ENCODE data around the gene ZNF688.
A peak's percentile ranks its signal among the peaks of the same experiment; 100 is the strongest.
"Not testable (repeated sequence)": the region's sequence is repeated elsewhere in the genome, so short reads cannot be mapped to it uniquely, and the experiment has no call there.

The ZNF688 gene

DNA sequence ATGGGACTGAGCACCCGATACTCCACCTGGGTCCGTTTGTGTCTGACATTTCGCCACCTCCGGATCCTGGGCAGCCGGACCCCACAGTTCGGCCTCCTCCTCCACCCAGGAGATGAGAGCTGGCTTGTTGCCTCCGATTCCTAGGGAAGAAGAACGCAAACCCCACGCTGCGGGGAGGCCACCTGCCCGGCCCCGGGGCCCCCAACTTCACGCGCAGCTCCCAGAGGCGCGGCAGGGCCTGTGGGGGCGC, 13.9 kb downstream of the ZNF688 start:
- DNase-seq: no peak

DNA sequence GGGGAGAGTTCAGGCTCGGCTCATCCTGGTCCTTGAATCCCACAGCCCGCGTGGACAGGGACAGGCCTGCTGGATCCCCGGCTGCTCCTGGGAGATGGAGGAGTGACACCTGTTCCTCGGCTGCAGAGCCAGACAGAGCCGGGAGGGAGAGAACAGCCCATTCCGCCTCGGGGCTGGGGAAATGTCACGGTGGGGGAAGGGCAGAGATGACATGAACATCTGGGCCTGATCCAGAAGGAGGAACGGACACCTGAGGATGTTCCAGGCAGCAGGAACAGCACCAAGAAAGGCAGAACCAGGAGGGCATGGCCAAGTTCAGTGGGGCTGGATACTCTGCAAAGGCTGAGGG, 15.4 kb downstream of the ZNF688 start:
- DNase-seq: no peak

DNA sequence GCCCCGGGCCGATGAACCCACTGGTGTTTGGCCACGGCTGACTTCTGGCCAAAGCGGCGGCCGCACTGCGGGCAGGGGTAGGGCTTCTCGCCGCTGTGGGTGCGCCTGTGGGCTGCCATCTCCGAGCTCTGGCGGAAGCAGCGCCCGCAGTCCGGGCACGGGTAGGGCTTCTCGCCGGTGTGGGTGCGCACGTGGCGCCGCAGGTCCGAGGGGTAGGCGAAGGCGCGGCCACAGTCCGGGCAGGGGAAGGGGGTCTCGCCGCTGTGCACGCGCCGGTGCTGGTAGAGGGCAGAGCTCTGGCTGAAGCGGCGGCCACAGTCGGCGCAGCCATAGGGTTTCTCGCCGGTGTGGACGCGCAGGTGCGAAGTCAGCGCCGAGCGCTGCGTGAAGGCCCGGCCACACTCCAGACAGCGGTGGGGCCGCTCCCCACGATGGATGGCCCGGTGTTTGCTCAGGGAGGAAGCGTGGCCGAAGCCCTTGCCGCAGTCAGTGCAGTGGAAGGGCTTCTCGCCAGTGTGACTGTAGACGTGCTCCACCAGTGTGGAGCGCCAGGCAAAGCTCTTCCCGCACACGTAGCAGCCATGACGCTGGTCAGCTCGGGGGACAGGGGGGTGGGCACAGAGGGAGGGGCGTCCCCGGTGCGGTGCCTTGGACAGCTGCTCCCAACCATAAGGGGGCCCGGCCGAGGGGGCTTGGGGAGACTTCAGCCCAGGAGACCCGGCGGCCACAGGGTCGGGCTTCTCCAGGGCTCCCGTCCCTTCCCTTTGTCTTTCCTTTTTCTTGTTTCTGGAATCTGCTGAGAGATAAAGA, 16.0 kb downstream of the ZNF688 start:
- DNase-seq: no peak

DNA sequence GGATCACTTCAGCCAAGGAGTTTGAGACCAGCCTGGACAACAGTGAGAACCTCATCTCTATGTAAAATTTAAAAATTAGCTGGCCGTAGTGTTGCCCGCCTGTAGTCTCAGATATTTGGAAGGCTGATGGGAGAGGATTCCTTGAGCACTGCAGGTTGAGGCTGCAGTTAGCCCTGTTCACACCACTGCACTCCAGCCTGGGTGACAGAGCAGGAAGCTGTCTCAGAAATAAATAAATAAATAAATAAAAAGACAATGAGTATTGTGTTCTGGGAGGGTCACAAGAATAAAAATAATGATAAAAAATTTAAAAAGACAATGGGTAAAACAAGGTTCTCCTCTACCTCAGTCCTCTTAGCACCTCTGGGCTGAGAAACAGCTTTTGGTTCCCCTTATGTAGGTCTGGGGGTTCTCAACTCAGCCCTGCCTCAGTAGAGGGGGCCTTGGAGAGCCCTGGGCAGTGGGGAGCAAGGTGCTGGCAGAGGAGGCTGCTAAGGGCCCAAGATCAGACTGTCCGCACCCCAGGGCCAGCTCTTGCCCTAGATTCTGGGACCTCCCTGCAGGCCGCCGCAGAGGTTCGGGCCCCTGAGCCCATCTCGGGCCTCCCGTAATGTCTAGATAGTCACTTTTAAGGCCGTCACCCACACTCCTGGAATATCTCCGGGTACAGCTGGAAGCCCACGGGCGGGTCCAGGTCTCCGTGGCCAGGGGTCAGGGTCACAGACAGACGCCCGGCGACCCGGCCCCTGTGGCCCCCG, 16.8 kb downstream of the ZNF688 start:
- no peak for DNase-seq

DNA sequence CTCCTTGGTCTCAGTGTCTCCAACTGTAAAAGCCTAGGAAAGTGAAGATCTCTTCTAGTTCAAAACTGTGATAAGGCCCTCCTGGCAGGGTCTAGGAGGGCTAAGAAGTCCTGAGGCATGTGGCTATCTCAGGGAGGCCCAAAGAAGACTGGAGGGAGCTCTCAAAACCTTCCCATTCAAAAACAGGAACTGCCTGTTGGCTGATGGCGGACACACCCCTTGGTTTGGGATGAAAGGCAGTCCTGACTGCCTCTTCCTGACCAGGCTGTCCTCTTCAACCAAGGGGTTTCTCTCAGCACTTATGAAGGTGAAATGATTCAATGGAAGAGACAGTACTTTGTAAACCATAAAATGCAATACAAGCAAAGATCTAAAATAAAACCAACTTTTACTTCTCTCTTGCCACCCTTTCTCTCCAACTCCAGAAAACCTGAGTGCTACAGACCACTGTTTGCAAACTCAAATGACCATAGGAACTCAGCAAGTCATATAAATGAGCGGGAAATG, 18.1 kb downstream of the ZNF688 start:
- DNase-seq: peak in 3 of 4 experiments; percentile 43 to 61 (median 52)

DNA sequence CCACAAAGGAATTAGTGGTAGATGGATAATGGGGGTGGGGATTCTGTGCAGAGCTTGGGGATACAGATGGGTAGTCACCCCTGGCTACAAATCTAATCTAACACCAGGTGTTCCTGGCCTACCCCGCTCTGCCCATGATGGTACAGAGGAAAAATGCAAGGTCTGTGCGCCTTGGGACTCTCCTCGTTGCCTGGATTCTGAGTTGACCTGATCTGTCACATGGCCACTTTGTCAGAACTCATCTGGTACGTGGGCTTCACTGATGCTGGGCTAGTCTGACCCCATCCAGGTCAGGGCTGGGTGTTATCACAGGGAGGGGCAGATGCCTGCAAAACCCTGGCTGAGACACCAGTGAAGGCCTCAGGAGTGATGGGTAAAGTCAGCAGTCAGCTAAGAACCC, 18.6 kb downstream of the ZNF688 start:
- no peak for DNase-seq

DNA sequence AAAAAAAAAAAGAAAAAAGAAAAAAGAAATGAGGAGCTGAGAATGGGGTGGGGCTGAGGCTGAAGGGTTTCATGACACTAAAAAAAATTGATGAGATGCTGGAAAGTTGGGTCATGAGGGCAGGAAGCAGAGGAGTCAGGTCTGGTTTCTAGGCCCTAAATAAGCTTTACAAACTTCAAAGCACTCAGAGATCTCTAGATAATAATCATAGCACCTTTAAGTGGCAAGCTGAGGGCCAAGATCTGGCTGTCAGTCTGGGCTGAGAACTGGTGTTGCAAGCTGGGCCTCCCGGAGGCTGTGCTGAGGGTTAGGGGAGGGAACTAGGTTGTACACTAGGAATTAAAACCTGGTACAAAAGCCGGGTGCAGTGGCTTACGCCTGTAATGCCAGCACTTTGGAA, 19.7 kb downstream of the ZNF688 start:
- peak in 1 of 4 experiments; percentile 15 for DNase-seq

DNA sequence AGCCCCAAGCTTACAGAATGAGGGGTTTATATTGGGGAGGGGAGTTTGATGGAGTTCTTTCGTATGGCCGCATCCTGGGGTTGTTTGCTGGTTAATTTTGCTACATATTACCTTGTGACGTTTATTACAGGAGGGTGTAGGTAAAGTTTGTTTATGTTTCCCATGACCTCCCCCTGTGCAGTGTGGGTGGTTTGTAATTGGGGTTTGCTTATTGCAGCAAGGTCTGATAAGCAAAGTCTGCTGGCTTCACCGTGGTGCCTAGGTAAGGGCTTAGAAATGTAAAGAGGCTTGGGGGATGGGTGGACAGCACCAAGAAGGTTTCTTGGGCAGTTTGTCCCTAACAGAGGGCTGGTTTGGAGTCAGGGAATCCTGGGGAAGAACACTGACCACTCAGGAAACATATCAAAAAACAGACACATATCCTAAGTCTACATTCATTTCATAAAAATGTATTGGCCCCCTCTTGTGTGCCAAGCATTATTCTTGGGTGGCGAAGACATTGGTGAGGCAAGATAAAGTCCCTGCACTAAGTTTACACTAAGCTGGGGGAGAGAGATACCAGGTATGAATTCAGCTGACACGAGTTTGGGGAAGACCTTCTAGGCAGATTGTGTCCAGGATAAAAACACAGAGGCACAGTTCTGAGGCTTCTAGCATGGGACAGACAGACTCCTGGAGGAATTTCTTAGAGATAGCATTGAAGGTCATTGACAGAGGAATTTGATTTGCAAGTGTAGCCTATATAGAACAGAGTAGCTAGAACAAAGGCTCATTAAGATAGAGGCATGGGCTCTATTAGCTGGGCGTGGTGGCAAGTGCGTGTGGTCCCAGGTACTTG, 22.9 kb downstream of the ZNF688 start:
- no peak for DNase-seq

DNA sequence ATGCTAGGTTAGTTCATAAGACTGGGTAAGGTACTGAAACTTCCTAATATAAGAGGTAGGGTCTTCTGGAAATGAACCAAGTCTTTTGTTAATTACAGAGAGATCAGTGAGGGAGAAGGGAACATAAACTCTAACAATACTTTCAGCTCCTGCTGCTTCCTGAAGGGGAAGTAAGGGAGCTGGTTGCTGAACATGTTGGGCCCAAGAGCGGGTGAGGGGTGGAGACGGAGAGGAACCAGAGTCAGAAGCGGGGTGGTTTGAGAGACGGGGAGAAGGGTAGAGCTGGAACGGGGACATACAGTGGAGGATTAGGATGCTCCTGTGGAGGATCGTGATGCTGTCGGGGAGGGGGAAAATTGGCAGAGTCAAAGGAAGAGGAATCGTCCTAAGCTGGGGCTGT, 25.4 kb downstream of the ZNF688 start:
- DNase-seq: peak; percentile 54 to 79 (median 74)

DNA sequence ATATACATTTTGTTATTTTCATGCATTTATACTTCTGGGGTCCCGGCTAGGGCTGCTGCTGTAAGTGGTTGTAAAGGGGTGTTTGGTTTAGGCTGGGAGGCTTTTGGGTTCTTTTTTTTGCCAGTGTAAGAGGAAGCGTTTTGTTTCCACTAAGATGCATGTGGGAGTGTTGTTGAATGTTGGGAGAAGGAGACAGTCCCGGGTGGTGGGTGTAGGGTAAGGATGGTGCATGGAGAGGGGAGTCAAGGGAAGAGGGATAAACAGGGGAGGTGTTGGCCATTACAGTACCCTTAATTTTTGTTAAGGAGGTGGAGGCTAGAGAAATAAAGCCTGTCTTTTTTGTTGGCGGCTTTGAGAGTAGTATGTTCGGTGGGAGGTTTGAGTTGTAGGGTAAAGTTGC, 28.4 kb downstream of the ZNF688 start:
- DNase-seq: no peak

DNA sequence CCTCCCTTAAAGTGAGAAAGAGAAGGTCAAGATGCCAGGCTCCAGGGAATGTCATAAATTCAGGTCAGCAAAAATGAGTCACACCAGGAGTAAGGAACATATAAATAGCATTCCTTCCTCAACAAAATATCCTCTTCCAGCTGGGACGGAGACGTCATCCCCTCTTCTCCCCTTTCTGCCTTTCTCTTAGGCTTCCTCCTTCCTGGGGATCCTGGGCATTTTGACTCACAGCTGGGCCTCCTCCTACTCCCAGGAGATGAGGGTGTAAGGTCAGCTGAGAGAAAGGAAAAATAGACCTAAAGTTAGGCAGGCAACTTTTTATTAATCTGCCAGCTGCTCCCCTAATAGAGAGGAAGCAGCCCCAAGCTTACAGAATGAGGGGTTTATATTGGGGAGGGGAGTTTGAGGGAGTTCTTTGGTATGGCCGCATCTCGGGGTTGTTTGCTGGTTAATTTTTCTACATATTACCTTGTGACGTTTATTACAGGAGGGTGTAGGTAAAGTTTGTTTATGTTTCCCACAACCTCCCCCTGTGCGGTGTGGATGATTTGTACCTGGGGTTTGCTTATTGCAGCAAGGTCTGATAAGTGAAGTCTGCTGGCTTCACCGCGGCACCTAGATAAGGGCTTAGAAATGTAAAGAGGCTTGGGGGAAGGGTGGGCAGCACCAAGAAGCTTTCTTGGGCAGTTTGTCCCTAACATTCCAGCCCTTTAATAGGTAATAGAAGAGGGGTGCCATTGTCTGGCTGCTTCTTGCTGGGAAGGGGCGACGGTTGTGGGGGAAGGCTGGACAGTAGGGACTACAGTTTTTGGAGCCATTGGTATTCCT, 29.8 kb downstream of the ZNF688 start:
- peak in 3 of 4 experiments; percentile 36 to 54 (median 49) for DNase-seq

DNA sequence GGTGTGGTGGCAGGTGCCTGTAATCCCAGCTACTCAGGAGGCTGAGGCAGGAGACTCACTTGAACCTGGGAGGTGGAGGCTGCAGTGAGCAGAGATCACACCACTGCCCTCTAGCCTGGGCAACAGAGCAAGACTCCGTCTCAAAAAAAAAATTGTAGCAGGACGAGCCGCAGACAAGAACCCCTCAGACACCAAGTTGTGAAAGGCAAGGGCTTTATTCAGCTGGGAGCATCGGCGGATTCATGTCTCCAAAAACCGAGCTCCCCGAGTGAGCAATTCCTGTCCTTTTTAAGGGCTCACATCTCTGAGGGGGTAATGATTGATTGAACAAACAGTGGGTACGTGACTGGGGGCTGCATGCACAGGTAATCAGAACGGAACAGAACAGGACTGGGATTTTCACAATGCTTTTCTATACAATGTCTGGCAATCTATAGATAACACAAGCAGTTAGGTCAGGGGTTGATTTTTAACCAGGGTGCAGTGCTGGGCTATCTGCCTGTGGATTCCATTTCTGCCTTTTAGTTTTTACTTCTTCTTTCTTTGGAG, 30.5 kb downstream of the ZNF688 start:
- not testable (repeated sequence) for DNase-seq

DNA sequence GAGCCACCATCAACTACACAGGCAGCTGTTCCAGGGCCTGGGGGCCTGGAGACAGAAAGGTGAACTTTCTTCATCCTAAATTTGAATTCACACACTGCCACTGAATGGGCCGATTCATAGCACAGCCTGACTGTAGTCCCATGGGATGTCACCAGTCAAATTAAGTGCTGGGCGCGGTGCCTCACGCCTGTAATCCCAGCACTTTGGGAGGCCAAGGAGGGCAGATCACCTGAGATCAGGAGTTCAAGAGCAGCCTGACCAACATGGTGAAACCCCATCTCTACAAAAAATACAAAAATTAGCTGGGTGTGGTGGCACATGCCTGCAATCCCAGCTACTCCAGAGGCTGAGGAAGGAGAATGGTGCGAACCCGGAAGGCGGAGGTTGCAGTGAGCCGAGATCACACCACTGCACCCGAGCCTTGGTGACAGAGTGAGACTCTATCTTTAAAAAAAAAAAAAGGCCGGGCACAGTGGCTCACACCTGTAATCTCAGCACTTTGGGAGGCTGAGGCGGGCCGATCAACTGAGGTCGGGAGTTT, 31.5 kb downstream of the ZNF688 start:
- DNase-seq: not testable (repeated sequence)

DNA sequence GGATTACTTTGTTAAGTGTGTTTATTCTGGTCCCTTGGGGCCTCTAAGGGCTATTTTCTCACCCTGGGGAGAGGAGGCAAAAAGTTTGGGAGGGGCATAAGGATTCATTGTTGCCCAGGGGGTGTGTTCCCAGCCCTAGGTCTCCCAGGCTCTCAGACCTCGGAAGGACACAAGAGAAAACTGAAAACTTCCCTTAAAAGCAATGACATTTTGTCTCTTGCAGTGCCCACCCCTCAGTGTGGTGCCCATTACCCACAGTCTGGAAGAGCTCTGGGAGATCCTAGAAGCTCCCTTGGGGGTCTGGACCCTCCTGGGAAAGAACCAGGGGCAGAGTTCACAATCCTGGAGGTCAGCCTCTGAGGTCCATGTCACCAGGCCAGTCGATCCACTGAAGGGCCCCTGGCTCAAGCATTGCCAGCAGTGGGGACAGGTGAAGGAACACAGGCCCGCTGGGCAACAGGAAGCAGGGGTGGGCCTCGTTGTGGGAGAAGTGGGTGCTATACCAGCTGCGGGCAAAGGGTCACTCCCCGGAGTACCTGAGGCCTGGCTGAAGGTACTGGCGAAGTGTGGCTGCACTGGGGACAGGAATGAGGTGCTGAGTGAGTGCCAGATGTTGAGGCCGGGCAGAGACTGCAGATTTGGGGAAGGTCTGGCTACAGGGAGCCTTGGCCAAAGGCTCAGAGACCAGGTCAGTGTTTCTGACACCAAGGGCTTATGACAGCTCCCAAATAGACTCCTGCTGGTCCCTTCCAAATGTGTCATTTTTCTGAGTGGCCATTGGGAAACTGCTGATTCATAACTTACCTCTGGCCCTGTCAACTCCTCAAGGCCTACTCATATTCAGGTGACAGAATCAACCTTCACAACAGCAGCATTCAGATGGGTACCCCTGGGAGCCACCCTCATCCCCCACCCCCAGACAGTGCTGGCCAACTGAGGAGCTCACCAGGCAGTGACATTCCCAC, 32.2 kb downstream of the ZNF688 start:
- DNase-seq: no peak

DNA sequence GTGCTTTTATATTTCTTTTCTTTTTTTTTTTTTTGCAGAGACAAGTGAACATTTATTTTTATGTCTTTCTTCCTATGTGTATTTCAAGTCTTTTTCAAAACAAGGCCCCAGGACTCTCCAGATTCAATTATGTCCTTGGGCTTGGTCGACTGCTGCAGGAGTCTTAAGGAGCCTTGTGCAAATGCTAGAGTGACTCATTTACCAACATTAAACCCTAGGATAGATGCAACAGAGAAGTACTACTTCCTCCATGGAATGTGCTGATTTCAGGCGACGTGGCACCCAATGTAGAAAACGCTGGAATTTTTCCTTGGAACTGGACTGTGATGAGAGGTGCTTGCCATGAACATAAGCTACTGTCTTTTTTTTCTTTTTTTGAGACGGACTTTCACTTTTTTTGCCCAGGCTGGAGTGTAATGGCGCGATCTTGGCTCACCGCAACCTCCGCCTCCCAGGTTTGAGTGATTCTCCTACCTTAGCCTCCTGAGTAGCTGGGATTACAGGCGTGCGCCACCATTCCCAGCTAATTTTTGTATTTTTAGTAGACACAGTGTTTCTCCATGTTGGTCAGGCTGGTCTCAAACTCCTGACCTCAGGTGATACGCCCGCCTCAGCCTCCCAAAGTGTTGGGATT, 35.0 kb downstream of the ZNF688 start:
- DNase-seq: peak; percentile 32 to 77 (median 66)

DNA sequence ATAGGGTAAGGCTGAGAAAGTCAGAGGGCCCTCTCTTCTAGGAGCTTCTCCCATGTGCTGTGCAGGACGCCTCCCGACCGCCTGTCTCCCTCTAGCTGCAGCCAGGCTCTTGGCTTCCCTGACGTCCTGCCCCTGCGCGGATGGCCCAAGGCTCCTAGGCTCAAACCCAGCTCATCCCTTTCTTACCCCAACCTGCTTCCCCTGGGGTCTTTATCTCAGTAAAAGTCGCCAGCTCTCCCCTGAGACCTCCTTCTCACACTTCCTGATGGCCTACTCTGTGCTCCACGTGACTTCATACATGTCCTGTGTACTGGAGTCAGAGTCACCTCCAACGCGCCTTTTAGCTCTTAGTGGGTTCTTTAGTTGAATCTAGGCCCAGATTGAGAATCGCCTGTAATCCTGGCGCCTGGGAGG, 35.7 kb downstream of the ZNF688 start:
- DNase-seq: peak; percentile 68 to 88 (median 81)

DNA sequence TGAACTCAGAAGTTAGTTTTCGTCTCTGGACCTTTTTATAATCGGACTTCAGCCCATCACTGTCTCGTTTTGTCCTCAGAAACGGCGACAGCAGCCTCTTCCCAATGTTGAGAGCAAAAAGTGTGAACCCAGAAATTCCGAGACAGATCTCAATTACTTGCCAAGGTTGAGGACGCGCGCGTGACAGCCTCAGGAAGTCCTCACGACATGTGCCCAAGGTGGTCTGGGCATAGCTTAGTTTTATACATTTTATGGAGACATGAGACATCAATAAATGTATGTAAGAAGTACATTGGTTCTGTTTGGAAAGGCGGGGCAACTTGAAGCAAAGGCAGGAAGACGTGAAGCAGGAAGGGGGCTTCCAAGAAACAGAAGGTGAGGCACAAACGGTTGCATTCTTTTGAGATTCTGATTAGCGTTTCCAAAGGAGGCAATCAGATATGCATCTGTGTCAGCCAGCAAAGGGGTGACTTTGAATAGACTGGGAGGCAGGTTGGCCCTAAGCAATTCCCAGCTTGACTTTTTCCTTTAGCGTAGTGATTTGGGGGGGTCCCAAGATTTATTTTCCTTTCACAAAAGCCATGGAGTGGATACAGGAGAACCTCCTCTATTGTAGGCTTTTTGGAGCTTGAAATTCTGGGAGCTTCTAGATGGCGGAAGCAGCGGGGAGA, 36.3 kb downstream of the ZNF688 start:
- no peak for DNase-seq

DNA sequence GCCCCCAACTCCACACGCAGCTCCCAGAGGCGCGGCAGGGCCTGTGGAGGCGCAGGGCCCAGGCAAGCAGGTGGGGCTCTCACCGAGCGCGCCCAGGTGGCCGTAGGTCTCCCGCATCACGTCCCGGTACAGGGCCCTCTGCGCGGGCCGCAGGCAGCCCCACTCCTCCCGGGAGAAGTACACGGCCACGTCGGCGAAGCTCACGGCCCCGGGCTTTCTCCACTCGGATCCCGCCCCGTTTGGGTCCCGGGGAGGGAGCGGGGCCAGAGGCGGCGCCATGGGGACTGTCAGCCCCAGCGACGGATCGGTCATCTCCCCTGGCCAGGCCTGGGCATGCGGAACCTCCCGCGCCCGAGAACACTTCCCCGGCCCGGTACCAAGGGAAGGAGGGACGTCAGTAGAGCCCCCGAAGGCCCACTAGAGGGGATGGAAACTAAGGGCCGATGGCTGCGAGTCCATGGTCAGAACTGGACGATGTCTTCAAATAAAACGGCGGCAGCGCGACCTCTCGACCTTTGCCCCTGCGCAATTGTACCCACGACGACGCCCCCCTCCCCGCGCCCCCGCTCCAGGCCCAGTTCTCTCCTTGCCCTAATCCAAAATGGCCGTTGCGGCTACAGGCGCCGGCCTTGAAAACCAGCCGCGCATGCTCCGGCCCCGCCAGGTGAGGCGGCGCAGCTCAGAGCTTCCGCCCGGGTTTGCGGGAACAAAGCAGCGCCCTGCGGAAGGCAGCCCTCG, 37.0 kb downstream of the ZNF688 start, which contains the start of gene ZNF747:
TSS of gene ZNF747 (minus strand) at position 491 of the 738 bp plus-strand sequence. CDS start at position 312, 179 bp downstream.
- DNase-seq: peak; percentile 86 to 95 (median 90)

Data from suppressor macrophage (primary cell).